Activated B cell treated with CpG ODN at 0.5 μM for 24 hours (primary cell): ENCODE results near the gene TOLLIP. TPM values are rescaled to one million over a fixed set of nuclear protein-coding genes. Genes with fewer than 3 reads are reported as not detected.
"Not testable (repeated sequence)": the region's sequence is repeated elsewhere in the genome, so short reads cannot be mapped to it uniquely, and the experiment has no call there.

ENCODE experiments used
- ATAC-seq: fragments of 200-7000 bp; cut with Tn5 transposase; one replicate; pipeline ENCODE4 v1.10.0; 2021; ENCODE audit warnings: low read depth, mild to moderate bottlenecking, moderate library complexity
- CTCF ChIA-PET: fragments of 350-600 bp; sonication (Branson Sonifier 250); formaldehyde crosslinking; loops from one replicate; lab custom pipeline; 2021; ENCODE audit warnings: antibody characterized with exemption; lab: Charles Lee
- POLR2A ChIA-PET: fragments of 350-600 bp; sonication (Branson Sonifier 250); formaldehyde crosslinking; loops from one replicate; lab custom pipeline; 2021; ENCODE audit warnings: antibody characterized with exemption; lab: Charles Lee
- DNase-seq: peaks from one replicate; pipeline ENCODE4 v3.0.0; 2022
- H3K27ac Mint-ChIP-seq: one replicate; pipeline ENCODE4 v1.8.0; 2020; ENCODE audit warnings: mixed read lengths
- H3K27me3 Mint-ChIP-seq: one replicate; pipeline ENCODE4 v1.8.0; 2021; ENCODE audit warnings: mixed read lengths
- H3K36me3 Mint-ChIP-seq: one replicate; pipeline ENCODE4 v1.8.0; 2021; ENCODE audit warnings: low read depth, mixed read lengths
- H3K4me1 Mint-ChIP-seq: one replicate; pipeline ENCODE4 v1.8.0; 2021; ENCODE audit warnings: mixed read lengths
- H3K4me3 Mint-ChIP-seq: one replicate; pipeline ENCODE4 v1.8.0; 2020; ENCODE audit warnings: mild to moderate bottlenecking, mixed read lengths
- H3K9me3 Mint-ChIP-seq: one replicate; pipeline ENCODE4 v1.8.0; 2020; ENCODE audit warnings: mixed read lengths
- CTCF ChIP-seq: fragments of 200-600 bp; IDR thresholded peaks from one replicate; pipeline ENCODE4 v1.8.0; 2022; ENCODE audit warnings: antibody characterized with exemption, mild to moderate bottlenecking
- intact Hi-C: fragments of 100-400 bp; cut with micrococcal nuclease; formaldehyde crosslinking; loops from one replicate; pipeline ENCODE4 v1.15.1; 2024
- total RNA-seq: library from RNA; stranded (reverse); gene quantifications from 2 replicates; pipeline ENCODE4 v1.2.3, GENCODE V29; 2022

The TOLLIP gene
- total RNA-seq, 1 donor from 2014 or later: 46.4 TPM

- H3K36me3 Mint-ChIP-seq, H3K9me3 Mint-ChIP-seq, DNase-seq, H3K4me3 Mint-ChIP-seq, POLR2A ChIA-PET, ATAC-seq, CTCF ChIA-PET, H3K27me3 Mint-ChIP-seq, H3K27ac Mint-ChIP-seq, H3K4me1 Mint-ChIP-seq, intact Hi-C loops: not testable (repeated sequence)
Measured at GRCh38 chr11:1243521-1243920, 65.9 kb downstream of the TOLLIP start.

GRCh38 chr11:1242751-1243150 is 66.7 kb downstream of the TOLLIP start:
- DNase-seq, H3K27ac Mint-ChIP-seq, H3K36me3 Mint-ChIP-seq, H3K9me3 Mint-ChIP-seq, H3K4me1 Mint-ChIP-seq, H3K4me3 Mint-ChIP-seq, ATAC-seq, CTCF ChIA-PET, H3K27me3 Mint-ChIP-seq, POLR2A ChIA-PET, intact Hi-C loops: not testable (repeated sequence)

GRCh38 chr11:1242289-1242688 is 67.1 kb downstream of the TOLLIP start:
- intact Hi-C loops: no loop called here
- Mint-ChIP-seq H3K4me1 (no peaks in the 10 kb centered on the region), H3K36me3 (no peaks in the 10 kb centered on the region), H3K9me3 (no peaks in the 10 kb centered on the region), H3K27ac (no peak overlapping the region), H3K27me3 (no peaks in the 10 kb centered on the region), H3K4me3 (no peak overlapping the region)
- ChIA-PET CTCF (no interaction called here), POLR2A (no interaction called here)
- DNase-seq: no peak
- TF ChIP-seq CTCF: no peak
- no peak for ATAC-seq

- ChIA-PET POLR2A (no interaction called here), CTCF (no interaction called here)
- Mint-ChIP-seq H3K36me3 (no peaks in the 10 kb centered on the region), H3K27ac (no peak overlapping the region), H3K9me3 (no peaks in the 10 kb centered on the region), H3K27me3 (no peaks in the 10 kb centered on the region), H3K4me3 (no peak overlapping the region), H3K4me1 (no peaks in the 10 kb centered on the region)
- ATAC-seq: no peak
- DNase-seq: no peak
- no peak for TF ChIP-seq CTCF
- intact Hi-C loops: no loop called here
Measured at GRCh38 chr11:1241706-1242105, 67.7 kb downstream of the TOLLIP start.

- ChIA-PET POLR2A (no interaction called here), CTCF (no interaction called here)
- Mint-ChIP-seq H3K9me3 (no peaks in the 10 kb centered on the region), H3K27me3 (no peaks in the 10 kb centered on the region), H3K4me3 (no peak overlapping the region), H3K36me3 (no peaks in the 10 kb centered on the region), H3K27ac (no peak overlapping the region), H3K4me1 (no peaks in the 10 kb centered on the region)
- no peak for TF ChIP-seq CTCF
- no peak for DNase-seq
- intact Hi-C loops: no loop called here
- no peak for ATAC-seq
Measured at GRCh38 chr11:1240771-1241170, 68.7 kb downstream of the TOLLIP start.

- Mint-ChIP-seq H3K27me3 (no peaks in the 10 kb centered on the region), H3K4me1 (no peaks in the 10 kb centered on the region), H3K9me3 (no peaks in the 10 kb centered on the region), H3K4me3 (no peak overlapping the region), H3K36me3 (no peaks in the 10 kb centered on the region), H3K27ac (no peak overlapping the region)
- intact Hi-C loops: no loop called here
- POLR2A ChIA-PET: no interaction called here
- CTCF ChIA-PET: no interaction called here
- DNase-seq (no peak), ATAC-seq (no peak)
- TF ChIP-seq CTCF: no peak
Measured at GRCh38 chr11:1239596-1240205, 69.7 kb downstream of the TOLLIP start.
